Fibroblast of skin of back (primary cell): ENCODE data around the gene MIOX.
A peak's percentile ranks its signal among the peaks of the same experiment; 100 is the strongest.
"Not testable (repeated sequence)": the region's sequence is repeated elsewhere in the genome, so short reads cannot be mapped to it uniquely, and the experiment has no call there.

Source experiments
- DNase-seq: peaks from one replicate; pipeline ENCODE4 v3.0.0-alpha.2; 2013

The MIOX gene

GRCh38 chr22:50517495-50518260 is 31.0 kb downstream of the MIOX start:
- DNase-seq = no peak

- no peak for DNase-seq
These were observed 31.9 kb downstream of the MIOX start for GRCh38 chr22:50518606-50519005.

- no peak for DNase-seq
These were observed 32.5 kb downstream of the MIOX start for GRCh38 chr22:50519151-50519550.

GRCh38 chr22:50520184-50520583 is 33.5 kb downstream of the MIOX start:
- DNase-seq = not testable (repeated sequence)

- no peak for DNase-seq
These were observed 34.3 kb downstream of the MIOX start for GRCh38 chr22:50520826-50521453.

GRCh38 chr22:50521710-50522109 is 35.1 kb downstream of the MIOX start:
- no peak for DNase-seq

- DNase-seq = no peak
These were observed 35.6 kb downstream of the MIOX start for GRCh38 chr22:50522208-50522805.

GRCh38 chr22:50522806-50523438 is 36.3 kb downstream of the MIOX start:
- no peak for DNase-seq

- no peak for DNase-seq
These were observed 36.8 kb downstream of the MIOX start for GRCh38 chr22:50523458-50523805.

- DNase-seq = no peak
These were observed 37.4 kb downstream of the MIOX start for GRCh38 chr22:50523806-50524675.

GRCh38 chr22:50524676-50525103 is 38.0 kb downstream of the MIOX start:
- no peak for DNase-seq

- peak; percentile 96 for DNase-seq
These were observed 38.6 kb downstream of the MIOX start, which contains the start of gene SCO2 for GRCh38 chr22:50525104-50525857. TSS of gene SCO2 (minus strand) at chr22:50525598. CDS start at chr22:50524411, 1,187 bp downstream.

GRCh38 chr22:50525858-50526107 is 39.1 kb downstream of the MIOX start:
- DNase-seq = no peak

- DNase-seq = peak; percentile 74
These were observed 39.6 kb downstream of the MIOX start for GRCh38 chr22:50526108-50526833.

- DNase-seq = no peak
These were observed 40.5 kb downstream of the MIOX start for GRCh38 chr22:50526834-50527801.

- DNase-seq = no peak
These were observed 41.4 kb downstream of the MIOX start for GRCh38 chr22:50527921-50528681.

- DNase-seq = no peak
These were observed 42.2 kb downstream of the MIOX start for GRCh38 chr22:50528682-50529415.

- DNase-seq = no peak
These were observed 42.8 kb downstream of the MIOX start for GRCh38 chr22:50529416-50529896.
